Immature natural killer cell (primary cell): Measurements from ENCODE around the gene ARHGAP29. TPM values are rescaled to one million over a fixed set of nuclear protein-coding genes. Genes with fewer than 3 reads are reported as not detected.
A peak's percentile ranks its signal among the peaks of the same experiment; 100 is the strongest.

Experiments
- DNase-seq, 3 donors: peaks; one replicate each; pipeline ENCODE4 v3.0.0; 2022; ENCODE audit warnings: mixed read lengths in 1 of 3
- H3K27ac Mint-ChIP-seq, 6 donors: one replicate each; pipeline ENCODE4 v1.8.0; 2020; ENCODE audit warnings: mixed read lengths in 6 of 6, mild to moderate bottlenecking in 5 of 6, inconsistent platforms in 4 of 6, moderate library complexity in 3 of 6
- H3K27me3 Mint-ChIP-seq, 3 donors: one replicate each; pipeline ENCODE4 v1.8.0; 2020 to 2021; ENCODE audit warnings: low read depth in 3 of 3, mild to moderate bottlenecking in 3 of 3, mixed read lengths in 3 of 3, moderate library complexity in 3 of 3, inconsistent platforms in 1 of 3
- H3K36me3 Mint-ChIP-seq, 3 donors: one replicate each; pipeline ENCODE4 v1.8.0; 2020; ENCODE audit warnings: mixed read lengths in 3 of 3, inconsistent platforms in 2 of 3, mild to moderate bottlenecking in 2 of 3
- H3K4me1 Mint-ChIP-seq, 2 donors: one replicate each; pipeline ENCODE4 v1.8.0; 2020; ENCODE audit warnings: inconsistent platforms in 2 of 2, mild to moderate bottlenecking in 2 of 2, mixed read lengths in 2 of 2, moderate library complexity in 1 of 2
- H3K4me3 Mint-ChIP-seq, 5 donors: one replicate each; pipeline ENCODE4 v1.8.0; 2020; ENCODE audit warnings: mild to moderate bottlenecking in 5 of 5, mixed read lengths in 5 of 5, inconsistent platforms in 3 of 5, moderate library complexity in 3 of 5
- H3K9me3 Mint-ChIP-seq, 6 donors: one replicate each; pipeline ENCODE4 v1.8.0; 2020; ENCODE audit warnings: mild to moderate bottlenecking in 6 of 6, mixed read lengths in 6 of 6, inconsistent platforms in 4 of 6, moderate library complexity in 3 of 6
- polyA plus RNA-seq, 3 donors: library from polyadenylated mRNA; unstranded; fragments of 300-500 nt; fragmentation: Illumina TruSeq; gene quantifications; one replicate each; pipeline ENCODE4 v1.2.3, GENCODE V29; 2021

Gene ARHGAP29
- polyA plus RNA-seq, 3 donors from 2014 or later, result not detected

GRCh38 chr1:94254073-94254810 lies 16.9 kb upstream of the ARHGAP29 start:
- no peaks in the 10 kb centered on the region for H3K36me3 Mint-ChIP-seq
- H3K4me1 Mint-ChIP-seq, result no peaks in the 10 kb centered on the region
- no peak overlapping the region for H3K27ac Mint-ChIP-seq
- DNase-seq, result no peak
- H3K27me3 Mint-ChIP-seq, result peaks cover 2 to 14% (median 9%) of the 10 kb centered on the region in 3 donors
- H3K9me3 Mint-ChIP-seq, result no peaks in the 10 kb centered on the region
- H3K4me3 Mint-ChIP-seq, result no peak overlapping the region

DNA sequence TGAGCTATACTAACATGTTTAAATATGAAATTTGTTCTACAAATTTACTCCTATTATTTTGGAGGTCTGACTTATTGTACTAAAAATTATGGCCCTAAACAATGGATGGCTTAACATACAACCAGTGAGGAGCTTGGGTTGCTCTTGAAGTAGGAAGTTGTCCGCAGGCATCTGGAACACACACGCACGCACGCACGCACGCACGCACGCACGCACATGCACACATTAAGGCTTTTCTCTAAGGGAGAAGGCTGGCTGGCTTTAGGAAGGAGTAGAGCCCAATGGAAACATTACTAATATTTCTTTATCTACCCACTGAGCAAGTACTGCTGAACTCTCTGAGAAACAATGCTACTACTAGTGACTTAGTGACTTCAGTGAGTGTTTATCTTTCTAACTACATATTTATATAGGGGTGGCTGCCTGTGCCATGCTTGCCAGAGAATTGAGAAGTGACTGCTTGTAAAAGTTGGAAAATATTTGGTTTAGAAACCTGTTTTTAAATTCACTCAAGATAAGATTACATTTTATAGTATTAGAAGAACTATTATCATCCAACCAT lies 16.2 kb upstream of the ARHGAP29 start:
- Mint-ChIP-seq H3K36me3 (no peaks in the 10 kb centered on the region), H3K4me3 (no peak overlapping the region), H3K27me3 (peaks cover 2 to 21% (median 7%) of the 10 kb centered on the region in 3 donors), H3K27ac (no peak overlapping the region), H3K9me3 (no peaks in the 10 kb centered on the region), H3K4me1 (no peaks in the 10 kb centered on the region)
- DNase-seq, result no peak

DNA sequence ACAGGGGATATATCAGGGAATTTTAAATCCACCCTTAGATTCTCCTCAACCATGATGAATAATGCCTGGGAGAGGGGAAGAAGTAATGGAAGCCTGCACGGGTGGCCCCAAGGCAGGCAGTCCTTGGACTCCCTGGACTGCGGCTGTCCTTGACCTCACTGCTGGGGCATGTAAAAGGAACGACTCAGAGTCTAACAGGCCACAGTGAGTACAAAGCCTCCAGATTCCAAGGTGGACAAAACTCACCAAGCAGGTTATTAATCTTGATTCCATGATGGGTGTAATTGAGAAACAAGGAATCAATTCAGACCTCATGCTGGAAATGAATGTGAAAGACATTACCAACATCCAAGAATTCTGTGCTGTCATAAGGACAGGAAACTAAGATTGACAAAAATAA lies 13.0 kb upstream of the ARHGAP29 start:
- peaks cover 11 to 18% of the 10 kb centered on the region in 2 donors for H3K4me1 Mint-ChIP-seq
- H3K27ac Mint-ChIP-seq, result no peak overlapping the region
- DNase-seq, result no peak
- no peaks in the 10 kb centered on the region for H3K36me3 Mint-ChIP-seq
- peaks cover 13 to 37% (median 20%) of the 10 kb centered on the region in 3 donors for H3K27me3 Mint-ChIP-seq
- no peak overlapping the region for H3K4me3 Mint-ChIP-seq
- H3K9me3 Mint-ChIP-seq, result peaks cover 0 to 3% (median 0%) of the 10 kb centered on the region in 6 donors

- Mint-ChIP-seq H3K27ac (no peak overlapping the region), H3K4me1 (peaks cover 11 to 18% of the 10 kb centered on the region in 2 donors), H3K36me3 (no peaks in the 10 kb centered on the region), H3K4me3 (peak overlapping the region in 2 of 5 donors; percentile 1 to 24), H3K9me3 (peaks cover under 1 to 3% (median under 1%) of the 10 kb centered on the region in 6 donors), H3K27me3 (peaks cover 14 to 44% (median 23%) of the 10 kb centered on the region in 3 donors)
- DNase-seq, result no peak
These were observed 11.7 kb upstream of the ARHGAP29 start for GRCh38 chr1:94248956-94249688.

- Mint-ChIP-seq H3K4me3 (peak overlapping the region; percentile 66 to 87 (median 80)), H3K36me3 (no peaks in the 10 kb centered on the region), H3K27ac (peak overlapping the region in 1 of 6 donors; percentile 1), H3K4me1 (peaks cover 11 to 18% of the 10 kb centered on the region in 2 donors), H3K27me3 (peaks cover 21 to 58% (median 25%) of the 10 kb centered on the region in 3 donors), H3K9me3 (peaks cover 3 to 18% (median 14%) of the 10 kb centered on the region in 6 donors)
- DNase-seq, result peak; percentile 11 to 26 (median 19)
These were observed 10.0 kb upstream of the ARHGAP29 start for GRCh38 chr1:94247138-94248094.

- Mint-ChIP-seq H3K4me3 (peak overlapping the region; percentile 66 to 74 (median 69)), H3K27me3 (peaks cover 21 to 63% (median 30%) of the 10 kb centered on the region in 3 donors), H3K9me3 (peaks cover 3 to 25% (median 19%) of the 10 kb centered on the region in 6 donors), H3K4me1 (peaks cover 11 to 18% of the 10 kb centered on the region in 2 donors), H3K36me3 (no peaks in the 10 kb centered on the region), H3K27ac (no peak overlapping the region)
- no peak for DNase-seq
These were observed 9.3 kb upstream of the ARHGAP29 start for GRCh38 chr1:94246692-94247137.

- Mint-ChIP-seq H3K36me3 (no peaks in the 10 kb centered on the region), H3K9me3 (peaks cover 3 to 27% (median 20%) of the 10 kb centered on the region in 6 donors), H3K27me3 (peaks cover 21 to 65% (median 31%) of the 10 kb centered on the region in 3 donors), H3K4me1 (peaks cover 11 to 18% of the 10 kb centered on the region in 2 donors), H3K27ac (no peak overlapping the region), H3K4me3 (peak overlapping the region in 2 of 5 donors; percentile 69 to 71)
- DNase-seq, result no peak
These were observed 8.5 kb upstream of the ARHGAP29 start for GRCh38 chr1:94245747-94246438.

DNA sequence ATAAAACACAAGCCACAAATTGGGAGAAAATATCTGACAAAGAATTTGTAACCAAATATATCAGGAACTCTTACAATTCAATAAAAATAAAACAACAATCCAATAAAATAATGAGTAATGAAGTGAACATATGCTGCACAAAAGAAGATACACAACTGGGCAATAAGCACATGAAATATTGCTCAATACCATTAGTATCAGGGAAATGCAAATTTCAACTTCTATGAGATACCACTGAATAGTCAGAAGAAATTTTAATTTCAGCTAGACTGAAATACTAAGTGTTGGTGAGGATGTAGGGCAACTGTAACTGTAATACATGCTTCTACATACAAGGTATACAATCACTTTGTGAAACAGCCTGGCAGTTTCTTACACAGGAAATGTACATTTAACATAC lies 7.4 kb upstream of the ARHGAP29 start:
- Mint-ChIP-seq H3K4me1 (peaks cover 11 to 18% of the 10 kb centered on the region in 2 donors), H3K36me3 (no peaks in the 10 kb centered on the region), H3K27ac (no peak overlapping the region), H3K27me3 (peaks cover 21 to 66% (median 31%) of the 10 kb centered on the region in 3 donors), H3K9me3 (peaks cover 3 to 27% (median 20%) of the 10 kb centered on the region in 6 donors), H3K4me3 (no peak overlapping the region)
- no peak for DNase-seq

- Mint-ChIP-seq H3K27ac (no peak overlapping the region), H3K27me3 (peaks cover 26 to 60% (median 36%) of the 10 kb centered on the region in 3 donors), H3K4me1 (peaks cover 11 to 18% of the 10 kb centered on the region in 2 donors), H3K36me3 (no peaks in the 10 kb centered on the region), H3K4me3 (no peak overlapping the region), H3K9me3 (peaks cover 3 to 27% (median 20%) of the 10 kb centered on the region in 6 donors)
- no peak for DNase-seq
These were observed 6.3 kb upstream of the ARHGAP29 start for GRCh38 chr1:94243665-94244064.

DNA sequence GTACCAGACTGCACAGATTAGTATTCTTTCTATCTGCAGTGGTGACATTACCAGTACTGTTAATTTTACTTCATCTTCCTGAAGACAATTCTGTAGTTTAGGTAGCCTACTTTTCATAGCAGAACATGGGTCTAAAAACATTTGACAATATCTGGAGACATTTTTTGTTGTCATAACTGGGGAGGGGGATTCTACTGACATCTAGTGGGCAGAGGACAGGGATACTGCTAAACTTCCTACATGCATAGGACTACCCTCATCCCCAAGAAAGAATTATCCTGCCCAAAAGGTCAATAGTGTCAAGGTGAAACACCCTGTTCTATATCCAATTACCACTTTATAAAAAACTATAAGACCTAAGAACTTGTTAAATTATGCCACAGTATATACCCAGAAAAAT lies 3.4 kb upstream of the ARHGAP29 start:
- H3K9me3 Mint-ChIP-seq, result peaks cover 8 to 34% (median 20%) of the 10 kb centered on the region in 6 donors
- no peak overlapping the region for H3K4me3 Mint-ChIP-seq
- no peak overlapping the region for H3K27ac Mint-ChIP-seq
- peaks cover 24 to 64% (median 38%) of the 10 kb centered on the region in 3 donors for H3K27me3 Mint-ChIP-seq
- DNase-seq, result no peak
- H3K4me1 Mint-ChIP-seq, result peaks cover 9 to 10% of the 10 kb centered on the region in 2 donors
- H3K36me3 Mint-ChIP-seq, result peaks cover 0 to 3% (median 0%) of the 10 kb centered on the region in 3 donors

DNA sequence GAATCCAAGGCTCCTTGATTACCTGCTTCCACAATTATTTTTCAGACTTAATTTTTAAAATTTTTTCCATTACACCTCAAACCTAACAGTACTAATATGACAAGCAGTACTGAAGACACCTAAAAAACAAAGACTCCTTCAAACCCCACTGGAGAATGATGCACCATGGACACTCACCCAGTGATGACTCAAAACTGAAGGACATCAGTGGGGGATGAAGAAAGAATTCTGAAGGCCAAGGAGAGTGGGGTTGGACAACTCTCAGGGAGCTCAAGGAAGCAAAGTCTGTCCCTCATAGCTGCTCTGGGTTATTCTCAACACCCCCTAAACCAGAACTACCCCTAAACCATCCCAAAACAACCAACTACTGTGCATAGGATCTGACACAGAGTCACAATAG lies 2.4 kb upstream of the ARHGAP29 start:
- no peak for DNase-seq
- H3K4me1 Mint-ChIP-seq, result peaks cover 12 to 15% of the 10 kb centered on the region in 2 donors
- H3K9me3 Mint-ChIP-seq, result peaks cover 9 to 38% (median 20%) of the 10 kb centered on the region in 6 donors
- no peak overlapping the region for H3K27ac Mint-ChIP-seq
- H3K4me3 Mint-ChIP-seq, result no peak overlapping the region
- H3K36me3 Mint-ChIP-seq, result peaks cover 0 to 5% (median 0%) of the 10 kb centered on the region in 3 donors
- H3K27me3 Mint-ChIP-seq, result peaks cover 23 to 63% (median 35%) of the 10 kb centered on the region in 3 donors

- peaks cover 9 to 36% (median 18%) of the 10 kb centered on the region in 6 donors for H3K9me3 Mint-ChIP-seq
- no peak for DNase-seq
- H3K4me3 Mint-ChIP-seq, result peak overlapping the region in 2 of 5 donors; percentile 4 to 6
- H3K27ac Mint-ChIP-seq, result no peak overlapping the region
- peaks cover 12 to 15% of the 10 kb centered on the region in 2 donors for H3K4me1 Mint-ChIP-seq
- H3K27me3 Mint-ChIP-seq, result peaks cover 25 to 57% (median 32%) of the 10 kb centered on the region in 3 donors
- peaks cover 0 to 5% (median 0%) of the 10 kb centered on the region in 3 donors for H3K36me3 Mint-ChIP-seq
These were observed 1.7 kb upstream of the ARHGAP29 start for GRCh38 chr1:94239051-94239450.
